ENCODE measurements around the gene CRHR2.
"Not testable (repeated sequence)": the region's sequence is repeated elsewhere in the genome, so short reads cannot be mapped to it uniquely, and the experiment has no call there.

Gene CRHR2

GRCh38 chr7:30652132-30652531 is 30.1 kb downstream of the CRHR2 start:
- DNase-seq = no peak

- no peak for DNase-seq
These were observed 31.8 kb downstream of the CRHR2 start for GRCh38 chr7:30650421-30650808.

- no peak for DNase-seq
These were observed 32.4 kb downstream of the CRHR2 start for GRCh38 chr7:30649717-30650420.

- DNase-seq = no peak
These were observed 33.3 kb downstream of the CRHR2 start for GRCh38 chr7:30648744-30649540.

GRCh38 chr7:30647589-30648364 is 34.5 kb downstream of the CRHR2 start:
- no peak for DNase-seq

- no peak for DNase-seq
These were observed 36.1 kb downstream of the CRHR2 start for GRCh38 chr7:30646154-30646553.

GRCh38 chr7:30645661-30646060 is 36.6 kb downstream of the CRHR2 start:
- DNase-seq = no peak

- DNase-seq = no peak
These were observed 37.8 kb downstream of the CRHR2 start for GRCh38 chr7:30644286-30644955.

- no peak for DNase-seq
These were observed 39.5 kb downstream of the CRHR2 start for GRCh38 chr7:30642789-30643188.

- not testable (repeated sequence) for DNase-seq
These were observed 39.9 kb downstream of the CRHR2 start for GRCh38 chr7:30642322-30642721.

GRCh38 chr7:30635798-30636197 is 46.5 kb downstream of the CRHR2 start:
- no peak for DNase-seq

GRCh38 chr7:30634634-30635201 is 47.5 kb downstream of the CRHR2 start:
- no peak for DNase-seq

GRCh38 chr7:30634193-30634626 is 48.0 kb downstream of the CRHR2 start:
- DNase-seq = no peak

GRCh38 chr7:30633223-30633622 is 49.0 kb downstream of the CRHR2 start:
- DNase-seq = no peak

- no peak for DNase-seq
These were observed 51.3 kb downstream of the CRHR2 start for GRCh38 chr7:30630986-30631385.

GRCh38 chr7:30627026-30627425 is 55.2 kb downstream of the CRHR2 start:
- no peak for DNase-seq

GRCh38 chr7:30625283-30625682 is 57.0 kb downstream of the CRHR2 start:
- DNase-seq = no peak

GRCh38 chr7:30618961-30619360 is 63.3 kb downstream of the CRHR2 start:
- no peak for DNase-seq

GRCh38 chr7:30618080-30618676 is 64.1 kb downstream of the CRHR2 start:
- no peak for DNase-seq

GRCh38 chr7:30617359-30617758 is 64.9 kb downstream of the CRHR2 start:
- DNase-seq = no peak

GRCh38 chr7:30616318-30616717 is 65.9 kb downstream of the CRHR2 start:
- DNase-seq = no peak

All from activated CD4-positive, alpha-beta T cell treated with anti-CD3 and anti-CD28 coated beads for 48 hours (primary cell).